A549 treated with RU486 at 1 μM for 4 hours (cell line): Measurements from ENCODE around the gene KIF7. TPM values are rescaled to one million over a fixed set of nuclear protein-coding genes. Genes with fewer than 3 reads are reported as not detected.

Experiments
- total RNA-seq: library from RNA; stranded (reverse); fragments of 200-300 nt; extraction: Qiagen RNA extraction; gene quantifications from 5 replicates; pipeline ENCODE4 v1.2.3, GENCODE V29; 2022; ENCODE audit warnings: low read depth

The KIF7 gene
- 3.1 to 5.7 TPM (median 3.9 TPM) in 5 replicates for total RNA-seq

DNA sequence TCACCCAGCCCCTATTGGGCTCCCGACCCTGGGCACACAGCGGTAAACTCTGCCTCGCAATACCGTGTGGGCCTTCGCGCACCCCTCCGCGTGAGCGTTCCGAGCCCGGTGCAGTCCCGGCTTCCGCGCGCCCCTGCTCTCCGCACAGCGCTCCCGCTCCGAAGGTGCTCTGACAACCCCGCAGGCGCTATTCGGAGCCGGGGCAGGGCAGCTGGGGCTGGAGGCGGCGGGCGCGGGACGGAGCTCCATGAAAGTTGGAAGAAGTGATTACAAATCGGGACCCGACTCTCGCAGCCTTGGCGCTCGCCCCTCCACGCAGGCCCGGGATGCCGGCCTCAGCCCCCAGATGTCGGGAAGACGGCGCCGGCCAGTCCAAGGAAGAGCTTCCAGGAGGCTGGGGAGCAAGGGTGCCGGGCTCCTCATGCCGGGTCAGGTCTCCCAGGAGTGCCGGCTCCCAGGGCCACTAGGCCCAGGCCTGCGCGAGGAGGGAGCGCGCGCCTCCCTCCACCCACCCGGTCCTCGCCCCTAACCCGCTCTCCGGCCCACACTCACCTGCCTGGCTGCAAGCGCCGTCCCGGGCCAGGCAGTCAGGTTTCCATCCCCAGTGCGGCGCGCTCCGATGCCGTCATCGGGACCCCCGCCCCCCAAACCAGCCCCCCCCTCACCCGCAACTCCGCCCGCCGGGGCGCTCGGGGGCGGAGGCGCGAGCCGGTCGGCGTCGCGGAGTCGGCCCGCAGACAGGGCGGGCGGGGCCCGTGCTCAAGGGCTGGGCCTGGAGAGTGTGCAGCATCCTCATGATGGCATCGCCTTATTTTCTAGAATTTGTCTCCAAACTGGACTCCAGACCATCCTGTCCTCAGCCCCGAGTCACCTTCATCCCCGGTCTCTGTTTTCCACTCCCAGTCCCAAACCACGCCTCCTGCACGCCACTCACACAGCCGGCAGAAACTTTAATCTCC, at the start of gene KIF7:
Gene KIF7 (minus strand): TSS at position 621 of the 959 bp plus-strand sequence. CDS start 2,537 bp downstream, outside the sequence.

DNA sequence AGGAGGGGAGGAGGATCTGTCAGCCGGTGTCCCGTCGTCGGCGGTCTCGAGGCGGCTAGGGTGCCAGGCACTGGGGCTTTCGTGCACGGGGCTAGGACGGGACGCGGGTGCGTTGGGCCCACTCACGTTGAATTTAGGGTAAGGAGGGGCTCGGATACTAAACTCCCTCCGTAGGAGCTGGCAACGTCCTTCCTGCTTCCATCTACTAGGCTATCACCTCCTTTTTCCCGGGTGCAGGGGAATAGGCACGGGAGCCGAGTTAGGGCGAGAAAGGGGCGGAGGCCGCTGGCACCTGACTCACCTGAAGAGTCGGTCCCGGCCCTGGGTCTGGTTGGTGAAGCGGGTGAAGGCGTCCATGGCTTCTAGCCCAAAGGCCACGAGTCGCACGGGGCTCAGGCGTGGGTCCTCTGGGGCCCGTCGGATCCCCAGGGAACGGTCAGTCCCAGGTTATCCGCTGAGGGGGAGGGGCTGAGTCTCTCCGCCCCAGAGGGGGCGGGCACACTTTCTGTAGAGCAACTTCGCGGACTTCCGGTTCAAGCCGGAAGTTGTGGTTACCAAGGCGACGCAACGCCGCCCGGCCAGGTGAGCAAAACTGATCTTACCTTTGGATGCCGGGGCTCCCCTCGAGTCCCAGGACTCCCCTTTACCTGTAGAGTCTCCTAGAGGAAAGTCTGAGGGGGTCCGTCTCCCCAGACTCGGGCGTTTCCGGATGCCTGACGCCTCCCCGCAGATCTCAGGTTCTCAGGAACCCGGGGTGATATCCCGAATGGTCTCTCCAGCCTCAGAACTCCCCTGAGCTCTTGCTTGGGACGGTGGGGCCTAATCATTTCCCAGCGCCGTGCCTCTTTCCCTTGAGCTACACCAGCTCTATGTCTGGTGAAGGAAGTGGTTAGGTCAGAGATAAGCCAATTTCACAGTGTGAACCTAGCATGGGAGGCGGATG, 35.3 kb upstream of the KIF7 start, which contains the start of the genes PEX11A and WDR93:
Gene PEX11A (minus strand): TSS at position 479 of the 943 bp plus-strand sequence. CDS start 122 bp downstream, at position 357.
Gene WDR93 (plus strand): TSS at position 536 of the 943 bp plus-strand sequence. CDS start 10,936 bp downstream, outside the sequence.

GRCh38 chr15:89679212-89679611, 23.9 kb upstream of the KIF7 start, which contains the start of gene PLIN1:
TSS of gene PLIN1 (minus strand) at chr15:89679367. CDS start at chr15:89677489, 1,878 bp downstream.

Other genes starting within 250 kb of the KIF7 start
- gene RHCG, start 158.9 kb downstream of the KIF7 start, total RNA-seq = 30.6 to 43.6 TPM (median 33.0 TPM) in 5 replicates
- gene TICRR, start 80.0 kb downstream of the KIF7 start, total RNA-seq = 10.8 to 14.5 TPM (median 13.7 TPM) in 5 replicates
- 0.06 to 0.09 TPM (median 0.07 TPM) in 3 of 5 replicates, not detected in the others for gene PLIN1, start 23.9 kb upstream of the KIF7 start, total RNA-seq
- gene PEX11A, start 35.3 kb upstream of the KIF7 start, total RNA-seq = 6.3 to 7.4 TPM (median 6.9 TPM) in 5 replicates
- 0.15 to 0.17 TPM (median 0.15 TPM) in 3 of 5 replicates, not detected in the others for gene WDR93, start 35.3 kb upstream of the KIF7 start, total RNA-seq
- gene MESP1, start 95.8 kb upstream of the KIF7 start, total RNA-seq = 2.1 to 6.8 TPM (median 6.1 TPM) in 5 replicates
- gene MESP2, start 120.9 kb upstream of the KIF7 start, total RNA-seq = 0.26 to 0.67 TPM (median 0.42 TPM) in 5 replicates
- 29.5 to 36.6 TPM (median 36.3 TPM) in 5 replicates for gene ANPEP, start 159.4 kb upstream of the KIF7 start, total RNA-seq
- 33.2 to 83.7 TPM (median 43.5 TPM) in 5 replicates for gene AP3S2, start 238.5 kb upstream of the KIF7 start, total RNA-seq